T-helper 1 cell treated with Interleukin-12 subunit alpha and Interleukin-12 subunit beta and Interleukin-4 antibody, amounts not matched to agents 30 μg/mL and 1 μg/mL, for 36 hours (primary cell): ENCODE data around the gene WNT1.

Experiments
- H3K27ac Mint-ChIP-seq: one replicate; pipeline ENCODE4 v1.8.0; 2021; ENCODE audit warnings: mild to moderate bottlenecking, mixed read lengths
- H3K27me3 Mint-ChIP-seq: one replicate; pipeline ENCODE4 v1.8.0; 2021; ENCODE audit warnings: low read depth, mixed read lengths
- H3K36me3 Mint-ChIP-seq: one replicate; pipeline ENCODE4 v1.8.0; 2021; ENCODE audit warnings: low read depth, mixed read lengths
- H3K4me1 Mint-ChIP-seq: one replicate; pipeline ENCODE4 v1.8.0; 2021; ENCODE audit warnings: low read depth, mixed read lengths
- H3K4me3 Mint-ChIP-seq: one replicate; pipeline ENCODE4 v1.8.0; 2021; ENCODE audit warnings: mild to moderate bottlenecking, moderate library complexity, mixed read lengths
- H3K9me3 Mint-ChIP-seq: one replicate; pipeline ENCODE4 v1.8.0; 2021; ENCODE audit warnings: mixed read lengths

WNT1 gene

GRCh38 chr12:49031573-49032161, 53.5 kb downstream of the WNT1 start:
- Mint-ChIP-seq H3K36me3 (peaks cover 32% of the 10 kb centered on the region), H3K4me3 (no peak overlapping the region), H3K9me3 (no peaks in the 10 kb centered on the region), H3K4me1 (no peaks in the 10 kb centered on the region), H3K27me3 (no peaks in the 10 kb centered on the region), H3K27ac (no peak overlapping the region)
